ENCODE results near the gene TGM5. TPM values are rescaled to one million over a fixed set of nuclear protein-coding genes. Genes with fewer than 3 reads are reported as not detected.

Gene TGM5
- total RNA-seq, 1 experiment from 2014 or later, result 0.39 TPM

GRCh38 chr15:43253431-43254403 lies 13.0 kb downstream of the TGM5 start:
- ChIA-PET POLR2A (ENCODE audit: unreplicated experiment) (no interaction called here), CTCF (no interaction called here)
- intact Hi-C loops (cut with micrococcal nuclease; ENCODE audit: unreplicated experiment), result no loop called here
- Histone ChIP-seq H3K4me3 (no peak overlapping the region; the same call in 1 of the 2 replicates), H3K4me1 (replicated peaks; ENCODE audit: insufficient read depth) (peaks cover 59% of the 10 kb centered on the region), H3K79me2 (ENCODE audit: low read depth) (no peaks in the 10 kb centered on the region), H3K27me3 (ENCODE audit: insufficient read depth, low read depth) (no peaks in the 10 kb centered on the region), H3K4me2 (peak overlapping the region; percentile 66), H3K9me2 (ENCODE audit: insufficient read depth) (no peaks in the 10 kb centered on the region), H3K9me3 (ENCODE audit: insufficient read depth, low read depth) (no peaks in the 10 kb centered on the region), H2AFZ (no peak overlapping the region), H4K20me1 (ENCODE audit: insufficient read depth) (no peaks in the 10 kb centered on the region), H3K36me3 (ENCODE audit: low read depth) (no peaks in the 10 kb centered on the region), H3K27ac (peak overlapping the region; percentile 100), H3F3A (ENCODE audit: insufficient read depth, low read depth) (peaks cover 50% of the 10 kb centered on the region)
- TF ChIP-seq, protein P1, sequence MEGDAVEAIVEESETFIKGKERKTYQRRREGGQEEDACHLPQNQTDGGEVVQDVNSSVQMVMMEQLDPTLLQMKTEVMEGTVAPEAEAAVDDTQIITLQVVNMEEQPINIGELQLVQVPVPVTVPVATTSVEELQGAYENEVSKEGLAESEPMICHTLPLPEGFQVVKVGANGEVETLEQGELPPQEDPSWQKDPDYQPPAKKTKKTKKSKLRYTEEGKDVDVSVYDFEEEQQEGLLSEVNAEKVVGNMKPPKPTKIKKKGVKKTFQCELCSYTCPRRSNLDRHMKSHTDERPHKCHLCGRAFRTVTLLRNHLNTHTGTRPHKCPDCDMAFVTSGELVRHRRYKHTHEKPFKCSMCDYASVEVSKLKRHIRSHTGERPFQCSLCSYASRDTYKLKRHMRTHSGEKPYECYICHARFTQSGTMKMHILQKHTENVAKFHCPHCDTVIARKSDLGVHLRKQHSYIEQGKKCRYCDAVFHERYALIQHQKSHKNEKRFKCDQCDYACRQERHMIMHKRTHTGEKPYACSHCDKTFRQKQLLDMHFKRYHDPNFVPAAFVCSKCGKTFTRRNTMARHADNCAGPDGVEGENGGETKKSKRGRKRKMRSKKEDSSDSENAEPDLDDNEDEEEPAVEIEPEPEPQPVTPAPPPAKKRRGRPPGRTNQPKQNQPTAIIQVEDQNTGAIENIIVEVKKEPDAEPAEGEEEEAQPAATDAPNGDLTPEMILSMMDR (conservative IDR thresholded peaks at IDR 0.05), result no peak
- TF ChIP-seq EZH2 (IDR thresholded peaks at IDR 0.05; ENCODE audit: low read depth), result no peak
- BruUV-seq (replicated peaks), result no TSS peak
- peak; percentile 82 to 97 for DNase-seq

DNA sequence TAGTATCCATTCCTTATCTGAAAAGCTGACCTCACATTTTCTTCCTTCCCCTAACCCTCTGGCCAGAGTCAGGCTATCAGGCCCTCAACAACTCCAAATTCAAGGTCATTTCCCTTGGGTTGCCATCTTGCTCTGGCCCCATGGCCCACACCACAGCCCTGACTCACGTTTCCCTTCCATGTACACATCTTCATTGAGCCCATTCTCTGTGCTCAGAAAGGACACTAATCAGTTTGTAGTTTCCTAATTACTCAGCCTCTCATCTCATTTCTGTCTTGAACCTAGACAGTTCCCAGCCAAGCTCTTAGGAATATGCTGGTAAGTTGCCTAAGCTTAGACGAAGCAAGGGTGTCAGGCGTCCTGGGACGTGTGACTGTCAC lies 14.9 kb downstream of the TGM5 start:
- peak overlapping the region; percentile 100 for H3K27ac ChIP-seq
- no peak overlapping the region for H3K4me3 ChIP-seq
- H3K36me3 ChIP-seq (ENCODE audit: low read depth), result no peaks in the 10 kb centered on the region
- intact Hi-C loops (cut with micrococcal nuclease; ENCODE audit: unreplicated experiment), result no loop called here
- H3K9me3 ChIP-seq (ENCODE audit: insufficient read depth, low read depth), result no peaks in the 10 kb centered on the region
- H3K4me2 ChIP-seq, result peak overlapping the region; percentile 67
- H3K27me3 ChIP-seq (ENCODE audit: insufficient read depth, low read depth), result no peaks in the 10 kb centered on the region
- no peaks in the 10 kb centered on the region for H3K79me2 ChIP-seq (ENCODE audit: low read depth)
- BruUV-seq (replicated peaks), result no TSS peak
- ChIA-PET POLR2A (ENCODE audit: unreplicated experiment) (no interaction called here), CTCF (no interaction called here)
- no peaks in the 10 kb centered on the region for H3K9me2 ChIP-seq (ENCODE audit: insufficient read depth)
- peaks cover 76% of the 10 kb centered on the region for H3K4me1 ChIP-seq (replicated peaks; ENCODE audit: insufficient read depth)
- peaks cover 56% of the 10 kb centered on the region for H3F3A ChIP-seq (ENCODE audit: insufficient read depth, low read depth)
- DNase-seq, result no peak
- no peak overlapping the region for H2AFZ ChIP-seq
- no peaks in the 10 kb centered on the region for H4K20me1 ChIP-seq (ENCODE audit: insufficient read depth)
- TF ChIP-seq EZH2 (IDR thresholded peaks at IDR 0.05; ENCODE audit: low read depth), result no peak
- TF ChIP-seq, protein P1 (conservative IDR thresholded peaks at IDR 0.05), result no peak

- no peaks in the 10 kb centered on the region for H3K79me2 ChIP-seq (ENCODE audit: low read depth)
- H2AFZ ChIP-seq, result no peak overlapping the region
- H3K27ac ChIP-seq, result peak overlapping the region; percentile 100
- H4K20me1 ChIP-seq (ENCODE audit: insufficient read depth), result no peaks in the 10 kb centered on the region
- BruUV-seq (replicated peaks), result TSS peak; percentile 42
- H3K27me3 ChIP-seq (ENCODE audit: insufficient read depth, low read depth), result no peaks in the 10 kb centered on the region
- H3K4me2 ChIP-seq, result peak overlapping the region; percentile 67
- H3K9me3 ChIP-seq (ENCODE audit: insufficient read depth, low read depth), result no peaks in the 10 kb centered on the region
- peaks cover 56% of the 10 kb centered on the region for H3F3A ChIP-seq (ENCODE audit: insufficient read depth, low read depth)
- intact Hi-C loops (cut with micrococcal nuclease; ENCODE audit: unreplicated experiment), result no loop called here
- peak in 1 of 2 experiments; percentile 18 for DNase-seq
- no peaks in the 10 kb centered on the region for H3K36me3 ChIP-seq (ENCODE audit: low read depth)
- no peaks in the 10 kb centered on the region for H3K9me2 ChIP-seq (ENCODE audit: insufficient read depth)
- peaks cover 76% of the 10 kb centered on the region for H3K4me1 ChIP-seq (replicated peaks; ENCODE audit: insufficient read depth)
- H3K4me3 ChIP-seq, result no peak overlapping the region
- POLR2A ChIA-PET (ENCODE audit: unreplicated experiment), result no interaction called here
- CTCF ChIA-PET, result no interaction called here
- TF ChIP-seq EZH2 (IDR thresholded peaks at IDR 0.05; ENCODE audit: low read depth), result no peak
- TF ChIP-seq, protein P1 (conservative IDR thresholded peaks at IDR 0.05), result no peak
These were observed 15.4 kb downstream of the TGM5 start for GRCh38 chr15:43251185-43251870.

All from PC-9 (cell line).